Stimulated activated CD4-positive, alpha-beta T cell treated with anti-CD3 and anti-CD28 coated beads, TNF-alpha, amount 100 ng/mL, for 1 hour (primary cell): ENCODE results near the gene AQP2.
"Not testable (repeated sequence)": the region's sequence is repeated elsewhere in the genome, so short reads cannot be mapped to it uniquely, and the experiment has no call there.

ENCODE experiments used
- DNase-seq, 3 donors: peaks; one replicate each; pipeline ENCODE4 v3.0.0-alpha.2; 2020; ENCODE audit warnings: low read depth in 3 of 3, low spot score in 1 of 3

Gene AQP2

GRCh38 chr12:49984476-49985359 is 34.2 kb downstream of the AQP2 start:
- no peak for DNase-seq

- DNase-seq: no peak
These were observed 35.4 kb downstream of the AQP2 start for GRCh38 chr12:49985981-49986380.

GRCh38 chr12:49986476-49986875 is 35.9 kb downstream of the AQP2 start:
- not testable (repeated sequence) for DNase-seq

- no peak for DNase-seq
These were observed 37.2 kb downstream of the AQP2 start for GRCh38 chr12:49987625-49988303.

- not testable (repeated sequence) for DNase-seq
These were observed 38.9 kb downstream of the AQP2 start for GRCh38 chr12:49989400-49989799.

- DNase-seq: no peak
These were observed 39.7 kb downstream of the AQP2 start for GRCh38 chr12:49990273-49990672.

- no peak for DNase-seq
These were observed 47.9 kb downstream of the AQP2 start for GRCh38 chr12:49998453-49998852.

- DNase-seq: no peak
These were observed 53.1 kb downstream of the AQP2 start for GRCh38 chr12:50003595-50003994.

- DNase-seq: no peak
These were observed 54.2 kb downstream of the AQP2 start for GRCh38 chr12:50004696-50005095.

- no peak for DNase-seq
These were observed 54.6 kb downstream of the AQP2 start for GRCh38 chr12:50005175-50005574.

GRCh38 chr12:50006280-50006679 is 55.7 kb downstream of the AQP2 start:
- no peak for DNase-seq

- no peak for DNase-seq
These were observed 56.4 kb downstream of the AQP2 start for GRCh38 chr12:50006754-50007442.
